Measurements from ENCODE around the gene PLA2G4B.

DNA sequence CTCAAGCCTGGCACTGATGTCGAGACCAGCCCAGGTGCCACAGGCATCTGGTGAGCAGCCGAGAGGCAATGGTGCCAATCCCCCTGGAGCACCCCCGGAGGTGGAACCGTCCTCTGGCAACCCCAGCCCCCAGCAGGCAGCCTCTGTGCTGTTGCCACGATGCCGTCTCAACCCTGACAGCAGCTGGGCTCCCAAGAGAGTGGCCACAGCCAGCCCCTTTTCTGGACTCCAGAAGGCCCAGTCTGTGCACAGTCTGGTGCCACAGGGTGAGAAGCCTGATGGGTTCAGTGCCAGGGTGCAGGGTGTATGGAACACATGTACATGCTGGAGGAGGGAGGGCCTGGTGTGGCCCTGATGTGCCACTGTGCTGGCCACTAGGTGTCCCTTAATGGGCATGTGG is 15.7 kb upstream of the PLA2G4B start:
- TF ChIP-seq, protein P1, sequence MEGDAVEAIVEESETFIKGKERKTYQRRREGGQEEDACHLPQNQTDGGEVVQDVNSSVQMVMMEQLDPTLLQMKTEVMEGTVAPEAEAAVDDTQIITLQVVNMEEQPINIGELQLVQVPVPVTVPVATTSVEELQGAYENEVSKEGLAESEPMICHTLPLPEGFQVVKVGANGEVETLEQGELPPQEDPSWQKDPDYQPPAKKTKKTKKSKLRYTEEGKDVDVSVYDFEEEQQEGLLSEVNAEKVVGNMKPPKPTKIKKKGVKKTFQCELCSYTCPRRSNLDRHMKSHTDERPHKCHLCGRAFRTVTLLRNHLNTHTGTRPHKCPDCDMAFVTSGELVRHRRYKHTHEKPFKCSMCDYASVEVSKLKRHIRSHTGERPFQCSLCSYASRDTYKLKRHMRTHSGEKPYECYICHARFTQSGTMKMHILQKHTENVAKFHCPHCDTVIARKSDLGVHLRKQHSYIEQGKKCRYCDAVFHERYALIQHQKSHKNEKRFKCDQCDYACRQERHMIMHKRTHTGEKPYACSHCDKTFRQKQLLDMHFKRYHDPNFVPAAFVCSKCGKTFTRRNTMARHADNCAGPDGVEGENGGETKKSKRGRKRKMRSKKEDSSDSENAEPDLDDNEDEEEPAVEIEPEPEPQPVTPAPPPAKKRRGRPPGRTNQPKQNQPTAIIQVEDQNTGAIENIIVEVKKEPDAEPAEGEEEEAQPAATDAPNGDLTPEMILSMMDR (IDR thresholded peaks at IDR 0.05) = peak in 1 of 4 donors; percentile 22
- TF ChIP-seq POLR2A (IDR thresholded peaks at IDR 0.05) = no peak
